SK-N-SH treated with all-trans-retinoic acid at 6 μM for 48 hours (cell line): ENCODE data around the gene TNPO2.
A peak's percentile ranks its signal among the peaks of the same experiment; 100 is the strongest.

ENCODE experiments used
- ATAC-seq: fragments of 200-7000 bp; cut with Tn5 transposase; 3 replicates; pipeline ENCODE4 v1.9.1; 2020; ENCODE audit warnings: mild to moderate bottlenecking, moderate library complexity
- ARNTL ChIP-seq: fragments of 450-650 bp; formaldehyde crosslinking; IDR thresholded peaks from 2 replicates; pipeline ENCODE4 v1.5.0; 2020; ENCODE audit warnings: low read depth, mild to moderate bottlenecking, moderate library complexity, borderline replicate concordance
- BACH2 ChIP-seq: fragments of 250-450 bp; sonication (Bioruptor Pico); IDR thresholded peaks from 2 replicates; pipeline ENCODE4 v1.9.0; 2021; ENCODE audit warnings: mild to moderate bottlenecking, borderline replicate concordance
- CREB5 ChIP-seq: fragments of 250-450 bp; sonication (Bioruptor Pico); IDR thresholded peaks from 2 replicates; pipeline ENCODE4 v1.5.1; 2020; ENCODE audit warnings: low read depth, mild to moderate bottlenecking, moderate library complexity
- CSDC2 ChIP-seq: fragments of 250-450 bp; sonication (Bioruptor Pico); IDR thresholded peaks from 2 replicates; pipeline ENCODE4 v1.5.0; 2020; ENCODE audit warnings: mild to moderate bottlenecking, moderate library complexity
- CSRNP3 ChIP-seq: fragments of 250-450 bp; sonication (Bioruptor Pico); IDR thresholded peaks from 2 replicates; pipeline ENCODE4 v1.5.1; 2021; ENCODE audit warnings: mild to moderate bottlenecking, moderate library complexity
- GLIS3 ChIP-seq: fragments of 250-450 bp; sonication (Bioruptor Pico); IDR thresholded peaks from 2 replicates; pipeline ENCODE4 v1.5.0; 2020; ENCODE audit warnings: mild to moderate bottlenecking, moderate library complexity
- ISL1 ChIP-seq: fragments of 250-450 bp; sonication (Bioruptor Pico); IDR thresholded peaks from 2 replicates; pipeline ENCODE4 v2.1.2; 2022; ENCODE audit warnings: mild to moderate bottlenecking, moderate library complexity
- OSR1 ChIP-seq: fragments of 250-450 bp; sonication (Bioruptor Pico); IDR thresholded peaks from 2 replicates; pipeline ENCODE4 v1.8.0; 2022; ENCODE audit warnings: moderate library complexity, mild to moderate bottlenecking, inconsistent platforms
- PPARA ChIP-seq: fragments of 250-450 bp; sonication (Bioruptor Pico); IDR thresholded peaks from 2 replicates; pipeline ENCODE4 v1.5.0; 2020; ENCODE audit warnings: mild to moderate bottlenecking, borderline replicate concordance
- RARB ChIP-seq: fragments of 250-450 bp; sonication (Bioruptor Pico); IDR thresholded peaks from 2 replicates; pipeline ENCODE4 v1.8.0; 2021; ENCODE audit warnings: mild to moderate bottlenecking, moderate library complexity
- SNAI2 ChIP-seq: fragments of 250-450 bp; sonication (Bioruptor Pico); IDR thresholded peaks from 2 replicates; pipeline ENCODE4 v1.5.0; 2020; ENCODE audit warnings: mild to moderate bottlenecking, moderate library complexity
- TCF4 ChIP-seq: fragments of 250-450 bp; sonication (Bioruptor Pico); IDR thresholded peaks from 2 replicates; pipeline ENCODE4 v1.8.0; 2021; ENCODE audit warnings: mild to moderate bottlenecking, moderate library complexity, borderline replicate concordance
- TOX ChIP-seq: fragments of 250-450 bp; sonication (Bioruptor Pico); IDR thresholded peaks from 2 replicates; pipeline ENCODE4 v1.8.0; 2021; ENCODE audit warnings: mild to moderate bottlenecking, moderate library complexity, borderline replicate concordance
- ZC3H10 ChIP-seq: fragments of 250-450 bp; sonication (Bioruptor Pico); IDR thresholded peaks from 2 replicates; pipeline ENCODE4 v1.5.1; 2021; ENCODE audit warnings: mild to moderate bottlenecking, moderate library complexity
- ZFP3 ChIP-seq: fragments of 250-450 bp; sonication (Bioruptor Pico); IDR thresholded peaks from 2 replicates; pipeline ENCODE4 v1.5.0; 2020; ENCODE audit warnings: mild to moderate bottlenecking, moderate library complexity
- ZFP30 ChIP-seq: fragments of 450-650 bp; formaldehyde crosslinking; IDR thresholded peaks from 2 replicates; pipeline ENCODE4 v1.5.0; 2022; ENCODE audit warnings: mild to moderate bottlenecking, moderate library complexity
- ZNF565 ChIP-seq: fragments of 450-650 bp; formaldehyde crosslinking; conservative IDR thresholded peaks from 2 replicates; pipeline ENCODE4 v1.5.0; 2020; ENCODE audit warnings: low read depth, mild to moderate bottlenecking, moderate library complexity
- ZNF70 ChIP-seq: fragments of 450-650 bp; formaldehyde crosslinking; IDR thresholded peaks from 2 replicates; pipeline ENCODE4 v1.5.0; 2020; ENCODE audit warnings: mild to moderate bottlenecking, moderate library complexity
- ZNF8 ChIP-seq: fragments of 450-650 bp; formaldehyde crosslinking; IDR thresholded peaks from 2 replicates; pipeline ENCODE4 v1.5.0; 2020; ENCODE audit warnings: mild to moderate bottlenecking, moderate library complexity
- TF ChIP-seq, protein P1 (sequence below): fragments of 250-450 bp; sonication (Bioruptor Pico); IDR thresholded peaks from 2 replicates; pipeline ENCODE4 v1.5.0; 2020; ENCODE audit warnings: mild to moderate bottlenecking, moderate library complexity
- TF ChIP-seq, protein P2 (sequence below): fragments of 250-450 bp; sonication (Bioruptor Pico); IDR thresholded peaks from 2 replicates; pipeline ENCODE4 v1.8.0; 2020; ENCODE audit warnings: mild to moderate bottlenecking, moderate library complexity, borderline replicate concordance

The TNPO2 gene

GRCh38 chr19:12670159-12670928 is 53.4 kb downstream of the TNPO2 start:
- ATAC-seq: no peak
- TF ChIP-seq ZNF8 (no peak), BACH2 (CRISPR knock-in tag) (no peak), ZC3H10 (CRISPR knock-in tag) (no peak), GLIS3 (CRISPR knock-in tag) (no peak), ZFP30 (CRISPR knock-in tag) (no peak), CSRNP3 (CRISPR knock-in tag) (no peak), RARB (CRISPR knock-in tag) (no peak), ZNF70 (CRISPR knock-in tag) (no peak), ZNF565 (no peak), ISL1 (CRISPR knock-in tag) (no peak), ARNTL (CRISPR knock-in tag) (no peak), CREB5 (CRISPR knock-in tag) (no peak), ZFP3 (CRISPR knock-in tag) (no peak), SNAI2 (CRISPR knock-in tag) (no peak), TOX (CRISPR knock-in tag) (no peak), TCF4 (CRISPR knock-in tag) (no peak), CSDC2 (CRISPR knock-in tag) (no peak)
- TF ChIP-seq, protein P1, sequence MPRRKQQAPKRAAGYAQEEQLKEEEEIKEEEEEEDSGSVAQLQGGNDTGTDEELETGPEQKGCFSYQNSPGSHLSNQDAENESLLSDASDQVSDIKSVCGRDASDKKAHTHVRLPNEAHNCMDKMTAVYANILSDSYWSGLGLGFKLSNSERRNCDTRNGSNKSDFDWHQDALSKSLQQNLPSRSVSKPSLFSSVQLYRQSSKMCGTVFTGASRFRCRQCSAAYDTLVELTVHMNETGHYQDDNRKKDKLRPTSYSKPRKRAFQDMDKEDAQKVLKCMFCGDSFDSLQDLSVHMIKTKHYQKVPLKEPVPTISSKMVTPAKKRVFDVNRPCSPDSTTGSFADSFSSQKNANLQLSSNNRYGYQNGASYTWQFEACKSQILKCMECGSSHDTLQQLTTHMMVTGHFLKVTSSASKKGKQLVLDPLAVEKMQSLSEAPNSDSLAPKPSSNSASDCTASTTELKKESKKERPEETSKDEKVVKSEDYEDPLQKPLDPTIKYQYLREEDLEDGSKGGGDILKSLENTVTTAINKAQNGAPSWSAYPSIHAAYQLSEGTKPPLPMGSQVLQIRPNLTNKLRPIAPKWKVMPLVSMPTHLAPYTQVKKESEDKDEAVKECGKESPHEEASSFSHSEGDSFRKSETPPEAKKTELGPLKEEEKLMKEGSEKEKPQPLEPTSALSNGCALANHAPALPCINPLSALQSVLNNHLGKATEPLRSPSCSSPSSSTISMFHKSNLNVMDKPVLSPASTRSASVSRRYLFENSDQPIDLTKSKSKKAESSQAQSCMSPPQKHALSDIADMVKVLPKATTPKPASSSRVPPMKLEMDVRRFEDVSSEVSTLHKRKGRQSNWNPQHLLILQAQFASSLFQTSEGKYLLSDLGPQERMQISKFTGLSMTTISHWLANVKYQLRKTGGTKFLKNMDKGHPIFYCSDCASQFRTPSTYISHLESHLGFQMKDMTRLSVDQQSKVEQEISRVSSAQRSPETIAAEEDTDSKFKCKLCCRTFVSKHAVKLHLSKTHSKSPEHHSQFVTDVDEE (CRISPR knock-in tag): no peak
- TF ChIP-seq, protein P2, sequence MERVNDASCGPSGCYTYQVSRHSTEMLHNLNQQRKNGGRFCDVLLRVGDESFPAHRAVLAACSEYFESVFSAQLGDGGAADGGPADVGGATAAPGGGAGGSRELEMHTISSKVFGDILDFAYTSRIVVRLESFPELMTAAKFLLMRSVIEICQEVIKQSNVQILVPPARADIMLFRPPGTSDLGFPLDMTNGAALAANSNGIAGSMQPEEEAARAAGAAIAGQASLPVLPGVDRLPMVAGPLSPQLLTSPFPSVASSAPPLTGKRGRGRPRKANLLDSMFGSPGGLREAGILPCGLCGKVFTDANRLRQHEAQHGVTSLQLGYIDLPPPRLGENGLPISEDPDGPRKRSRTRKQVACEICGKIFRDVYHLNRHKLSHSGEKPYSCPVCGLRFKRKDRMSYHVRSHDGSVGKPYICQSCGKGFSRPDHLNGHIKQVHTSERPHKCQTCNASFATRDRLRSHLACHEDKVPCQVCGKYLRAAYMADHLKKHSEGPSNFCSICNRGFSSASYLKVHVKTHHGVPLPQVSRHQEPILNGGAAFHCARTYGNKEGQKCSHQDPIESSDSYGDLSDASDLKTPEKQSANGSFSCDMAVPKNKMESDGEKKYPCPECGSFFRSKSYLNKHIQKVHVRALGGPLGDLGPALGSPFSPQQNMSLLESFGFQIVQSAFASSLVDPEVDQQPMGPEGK (CRISPR knock-in tag): no peak

DNA sequence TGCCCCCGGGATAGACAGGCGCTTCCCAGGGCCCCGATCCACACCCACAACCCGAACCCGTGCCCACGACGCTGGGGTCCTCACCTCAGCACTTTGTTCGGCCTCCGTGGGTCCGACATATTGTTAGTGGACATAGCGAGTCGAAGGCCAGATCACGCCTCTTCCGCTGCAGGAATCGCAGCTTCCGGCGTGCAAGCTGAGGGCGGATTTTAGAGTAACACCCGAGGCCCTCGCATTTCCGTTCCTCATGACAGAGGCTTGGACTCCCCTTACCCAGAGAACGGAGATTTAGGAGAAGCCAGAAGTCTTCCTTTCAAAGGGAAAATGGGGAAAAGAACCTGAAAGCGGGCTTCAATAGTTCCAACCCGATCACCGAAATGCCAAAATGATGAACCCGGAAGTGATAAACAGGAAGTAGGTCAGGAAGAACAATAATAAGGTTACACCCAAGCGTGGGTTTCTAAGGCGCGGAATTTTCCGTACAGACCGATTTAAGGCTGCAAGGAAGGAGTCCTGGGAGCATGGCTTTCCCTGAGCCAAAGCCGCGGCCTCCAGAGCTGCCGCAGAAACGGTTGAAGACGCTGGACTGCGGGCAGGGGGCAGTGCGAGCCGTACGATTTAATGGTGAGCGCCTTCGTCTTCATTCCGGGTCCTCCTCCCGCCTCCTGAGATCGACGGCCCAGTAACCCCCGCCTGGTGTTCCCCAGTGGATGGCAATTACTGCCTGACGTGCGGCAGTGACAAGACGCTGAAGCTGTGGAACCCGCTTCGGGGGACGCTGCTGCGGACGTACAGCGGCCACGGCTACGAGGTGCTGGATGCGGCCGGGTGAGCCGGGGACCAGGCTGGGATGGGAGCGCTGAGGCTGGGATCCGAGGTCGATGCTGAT is 54.2 kb downstream of the TNPO2 start:
- peak; percentile 65 for ATAC-seq
- no peak for TF ChIP-seq ZNF565
- no peak for TF ChIP-seq CREB5 (CRISPR knock-in tag)
- TF ChIP-seq TOX (CRISPR knock-in tag): no peak
- TF ChIP-seq SNAI2 (CRISPR knock-in tag): no peak
- no peak for TF ChIP-seq OSR1 (CRISPR knock-in tag)
- no peak for TF ChIP-seq CSRNP3 (CRISPR knock-in tag)
- no peak for TF ChIP-seq ZNF70 (CRISPR knock-in tag)
- no peak for TF ChIP-seq PPARA (CRISPR knock-in tag)
